Lung (tissue), 12 donors: Measurements from ENCODE around the gene B4GALT6. TPM values are rescaled to one million over a fixed set of nuclear protein-coding genes. Genes with fewer than 3 reads are reported as not detected.

ENCODE experiments used
- ATAC-seq: fragments of 200-7000 bp; cut with Tn5 transposase; one replicate; pipeline ENCODE4 v1.9.1; 2020; ENCODE audit warnings: moderate number of reproducible peaks; ENCODE audit not compliant: insufficient read depth, low FRiP score
- DNase-seq, 3 donors: peaks; one replicate each; pipeline ENCODE4 v3.0.0-alpha.2; 2013 to 2017
- H3K27ac ChIP-seq, 2 donors: one replicate each; pipeline ENCODE4 v1.5.1; 2013; ENCODE audit warnings: mild to moderate bottlenecking in 2 of 2, moderate library complexity in 2 of 2, control low read depth in 1 of 2, inconsistent platforms in 1 of 2, low read depth in 1 of 2, low read length in 1 of 2
- H3K27me3 ChIP-seq, 3 donors: one replicate each; pipeline ENCODE4 v1.5.1; 2013; ENCODE audit warnings: low read length in 2 of 3; ENCODE audit not compliant: control insufficient read depth in 3 of 3, insufficient read depth in 3 of 3
- H3K36me3 ChIP-seq, 4 donors: one replicate each; pipeline ENCODE4 v1.5.1; 2013; ENCODE audit warnings: low read length in 4 of 4, mild to moderate bottlenecking in 1 of 4, moderate library complexity in 1 of 4; ENCODE audit not compliant: control insufficient read depth in 4 of 4, insufficient read depth in 4 of 4
- H3K4me1 ChIP-seq, 5 donors: one replicate each; pipeline ENCODE4 v1.5.1; 2013; ENCODE audit warnings: low read length in 5 of 5, mild to moderate bottlenecking in 2 of 5, moderate library complexity in 1 of 5; ENCODE audit not compliant: control insufficient read depth in 5 of 5, insufficient read depth in 5 of 5
- H3K4me3 ChIP-seq: one replicate; pipeline ENCODE4 v1.5.1; 2013; ENCODE audit warnings: mild to moderate bottlenecking, control low read depth, moderate library complexity
- H3K9ac ChIP-seq, 2 donors: one replicate each; pipeline ENCODE4 v1.5.1; 2013; ENCODE audit warnings: low read length in 2 of 2, control low read depth in 1 of 2; ENCODE audit not compliant: insufficient read depth in 1 of 2
- H3K9me3 ChIP-seq, 4 donors: one replicate each; pipeline ENCODE4 v1.5.1; 2013; ENCODE audit warnings: low read length in 3 of 4, mild to moderate bottlenecking in 1 of 4, moderate library complexity in 1 of 4; ENCODE audit not compliant: control insufficient read depth in 4 of 4, insufficient read depth in 3 of 4
- WGBS, 2 donors: extraction: QIAGEN DNeasy Blood & Tissue Kit; methylation state at CpG; one replicate each; pipeline ENCODE4 v1.1.7; 2013; 5-methylcytosine and 5-hydroxymethylcytosine counted together
- polyA plus RNA-seq, 2 donors: library from polyadenylated mRNA; stranded (reverse); fragments of 200-250 nt; gene quantifications; one replicate each; pipeline ENCODE4 v1.2.1, GENCODE V29; 2013
- total RNA-seq, 2 donors: library from RNA; depleted of rRNA in 1 of 2; stranded (reverse); fragments of >200 nt in 1 of 2; gene quantifications; one replicate each; pipeline ENCODE4 v1.2.1, GENCODE V29; 2014 to 2021
- TF ChIP-seq, protein P1 (sequence below): IDR thresholded peaks from 2 replicates; pipeline ENCODE4 v1.5.1; 2012; ENCODE audit warnings: mild to moderate bottlenecking; ENCODE audit errors: control extremely low read depth, extremely low read depth
- donor health status: control.
- donor health status: control.
- donor health status: Bipolar disorder and iron deficiency.
- donor health status: healthy.
- donor health status: DM: yes; HTN: yes; CAD: no.

B4GALT6 gene
- total and polyA plus RNA-seq, 4 donors = 0.86 to 7.5 (median 3.0) TPM

DNA sequence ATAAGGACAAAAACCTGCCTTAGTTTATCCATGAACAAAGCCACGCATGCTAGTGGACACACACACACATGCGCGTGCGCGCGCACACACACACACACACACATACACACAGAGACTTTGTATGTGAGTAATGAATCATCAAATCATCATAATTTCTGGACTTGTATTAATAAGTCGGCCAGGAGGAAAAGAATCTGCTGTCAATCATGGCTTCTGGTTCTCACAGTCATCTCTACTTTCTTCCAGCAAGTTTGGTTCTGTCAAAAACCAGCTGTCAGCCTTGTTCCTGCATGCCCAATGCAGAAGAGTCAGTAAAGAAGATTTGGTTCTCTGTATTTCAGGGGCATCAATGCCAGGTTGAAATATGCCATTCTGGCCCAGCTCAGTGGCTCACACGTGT is 93.8 kb downstream of the B4GALT6 start:
- Histone ChIP-seq H3K4me1 (peaks cover 0 to 4% (median 0%) of the 10 kb centered on the region in 5 donors), H3K4me3 (no peak overlapping the region), H3K27me3 (peaks cover 0 to 2% (median 0%) of the 10 kb centered on the region in 3 donors), H3K36me3 (no peaks in the 10 kb centered on the region), H3K9ac (no peak overlapping the region), H3K27ac (no peak overlapping the region), H3K9me3 (peaks cover 0 to 2% (median 0%) of the 10 kb centered on the region in 4 donors)
- ATAC-seq (no peak), DNase-seq (no peak)
- 87 to 88% methylated on average over 8 of the region's 8 CpGs for WGBS, 2 donors
- TF ChIP-seq, protein P1, sequence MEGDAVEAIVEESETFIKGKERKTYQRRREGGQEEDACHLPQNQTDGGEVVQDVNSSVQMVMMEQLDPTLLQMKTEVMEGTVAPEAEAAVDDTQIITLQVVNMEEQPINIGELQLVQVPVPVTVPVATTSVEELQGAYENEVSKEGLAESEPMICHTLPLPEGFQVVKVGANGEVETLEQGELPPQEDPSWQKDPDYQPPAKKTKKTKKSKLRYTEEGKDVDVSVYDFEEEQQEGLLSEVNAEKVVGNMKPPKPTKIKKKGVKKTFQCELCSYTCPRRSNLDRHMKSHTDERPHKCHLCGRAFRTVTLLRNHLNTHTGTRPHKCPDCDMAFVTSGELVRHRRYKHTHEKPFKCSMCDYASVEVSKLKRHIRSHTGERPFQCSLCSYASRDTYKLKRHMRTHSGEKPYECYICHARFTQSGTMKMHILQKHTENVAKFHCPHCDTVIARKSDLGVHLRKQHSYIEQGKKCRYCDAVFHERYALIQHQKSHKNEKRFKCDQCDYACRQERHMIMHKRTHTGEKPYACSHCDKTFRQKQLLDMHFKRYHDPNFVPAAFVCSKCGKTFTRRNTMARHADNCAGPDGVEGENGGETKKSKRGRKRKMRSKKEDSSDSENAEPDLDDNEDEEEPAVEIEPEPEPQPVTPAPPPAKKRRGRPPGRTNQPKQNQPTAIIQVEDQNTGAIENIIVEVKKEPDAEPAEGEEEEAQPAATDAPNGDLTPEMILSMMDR = no peak

DNA sequence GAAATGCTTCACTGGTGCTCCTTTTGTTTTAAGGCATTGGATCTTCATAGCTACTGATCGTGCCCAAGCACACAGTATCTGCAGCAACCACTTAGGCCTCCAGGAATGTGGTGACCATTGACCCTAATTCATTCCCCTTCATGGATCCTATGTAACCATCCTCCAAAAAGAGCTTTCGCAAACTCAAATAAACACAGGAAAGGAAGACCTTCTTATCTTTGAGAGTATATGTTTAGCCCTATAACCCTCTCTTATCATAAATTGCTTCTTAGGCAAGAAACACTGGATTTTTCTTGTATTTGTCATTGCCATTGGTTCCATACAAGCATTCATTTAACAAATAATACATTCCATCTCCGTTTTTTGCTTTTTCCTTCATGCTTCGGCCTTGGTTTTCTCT is 96.9 kb downstream of the B4GALT6 start:
- ATAC-seq (no peak), DNase-seq (no peak)
- Histone ChIP-seq H3K4me1 (peaks cover 0 to 4% (median 0%) of the 10 kb centered on the region in 5 donors), H3K9me3 (no peaks in the 10 kb centered on the region), H3K36me3 (no peaks in the 10 kb centered on the region), H3K27me3 (no peaks in the 10 kb centered on the region), H3K4me3 (no peak overlapping the region), H3K27ac (no peak overlapping the region), H3K9ac (no peak overlapping the region)
- TF ChIP-seq, protein P1 = no peak
- WGBS, 2 donors = 84 to 92% methylated on average over 4 of the region's 4 CpGs

DNA sequence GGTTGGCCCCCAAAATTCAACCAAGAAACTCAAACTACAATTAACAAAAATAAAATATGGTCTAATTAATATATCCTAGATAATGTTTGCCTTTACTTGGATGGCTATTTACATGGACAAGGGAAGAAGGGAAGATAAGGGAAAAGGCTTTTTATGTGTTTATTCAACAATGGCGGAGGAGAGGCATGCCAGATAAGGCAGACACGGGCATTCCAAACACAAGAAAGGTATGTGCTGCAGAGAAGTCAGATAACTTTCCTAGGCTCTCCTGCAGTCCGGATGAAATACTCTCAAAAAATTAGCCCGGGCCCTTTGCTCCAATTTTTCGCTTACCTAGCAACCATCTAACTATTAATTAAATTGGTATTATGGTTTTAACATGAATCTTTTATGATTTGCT is 97.8 kb downstream of the B4GALT6 start:
- H3K27ac ChIP-seq = no peak overlapping the region
- ATAC-seq = no peak
- H3K9ac ChIP-seq = no peak overlapping the region
- WGBS, 2 donors = 70 to 90% methylated on average over 5 of the region's 5 CpGs
- no peak overlapping the region for H3K4me3 ChIP-seq
- no peaks in the 10 kb centered on the region for H3K36me3 ChIP-seq
- TF ChIP-seq, protein P1 = no peak
- H3K27me3 ChIP-seq = no peaks in the 10 kb centered on the region
- DNase-seq = no peak
- H3K4me1 ChIP-seq = peaks cover 0 to 4% (median 0%) of the 10 kb centered on the region in 5 donors
- H3K9me3 ChIP-seq = no peaks in the 10 kb centered on the region

DNA sequence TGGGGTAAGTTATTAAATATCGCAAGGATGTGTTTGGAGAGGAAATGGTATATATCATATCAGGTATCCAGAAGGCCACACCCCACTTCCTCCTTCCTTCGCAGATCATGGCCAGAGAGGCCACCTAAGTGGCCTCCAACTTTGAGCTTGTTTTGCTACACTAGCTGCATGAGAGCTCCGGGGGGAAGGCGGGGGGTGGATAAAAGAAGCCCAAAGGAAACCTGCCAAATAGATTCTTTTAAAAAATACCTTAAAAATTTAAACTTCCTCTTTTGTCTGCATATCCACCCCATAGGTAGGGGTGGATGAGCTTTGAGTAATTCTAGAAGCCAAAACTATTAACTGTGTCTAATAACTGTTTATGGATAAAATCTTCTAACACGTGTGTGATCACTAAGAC is 98.4 kb downstream of the B4GALT6 start:
- Histone ChIP-seq H3K4me3 (no peak overlapping the region), H3K4me1 (no peaks in the 10 kb centered on the region), H3K27me3 (no peaks in the 10 kb centered on the region), H3K9me3 (no peaks in the 10 kb centered on the region), H3K27ac (no peak overlapping the region), H3K9ac (no peak overlapping the region), H3K36me3 (no peaks in the 10 kb centered on the region)
- 63 to 84% methylated on average over 5 of the region's 5 CpGs for WGBS, 2 donors
- DNase-seq = no peak
- no peak for ATAC-seq
- TF ChIP-seq, protein P1 = no peak
